NCI-H1105 (cell line): ENCODE results near the gene GPR62.
"Not testable (repeated sequence)": the region's sequence is repeated elsewhere in the genome, so short reads cannot be mapped to it uniquely, and the experiment has no call there.

Experiments
- DNase-seq: peaks from one replicate; lab custom pipeline; 2025; lab: John Stamatoyannopoulos, UW

GPR62 gene

DNA sequence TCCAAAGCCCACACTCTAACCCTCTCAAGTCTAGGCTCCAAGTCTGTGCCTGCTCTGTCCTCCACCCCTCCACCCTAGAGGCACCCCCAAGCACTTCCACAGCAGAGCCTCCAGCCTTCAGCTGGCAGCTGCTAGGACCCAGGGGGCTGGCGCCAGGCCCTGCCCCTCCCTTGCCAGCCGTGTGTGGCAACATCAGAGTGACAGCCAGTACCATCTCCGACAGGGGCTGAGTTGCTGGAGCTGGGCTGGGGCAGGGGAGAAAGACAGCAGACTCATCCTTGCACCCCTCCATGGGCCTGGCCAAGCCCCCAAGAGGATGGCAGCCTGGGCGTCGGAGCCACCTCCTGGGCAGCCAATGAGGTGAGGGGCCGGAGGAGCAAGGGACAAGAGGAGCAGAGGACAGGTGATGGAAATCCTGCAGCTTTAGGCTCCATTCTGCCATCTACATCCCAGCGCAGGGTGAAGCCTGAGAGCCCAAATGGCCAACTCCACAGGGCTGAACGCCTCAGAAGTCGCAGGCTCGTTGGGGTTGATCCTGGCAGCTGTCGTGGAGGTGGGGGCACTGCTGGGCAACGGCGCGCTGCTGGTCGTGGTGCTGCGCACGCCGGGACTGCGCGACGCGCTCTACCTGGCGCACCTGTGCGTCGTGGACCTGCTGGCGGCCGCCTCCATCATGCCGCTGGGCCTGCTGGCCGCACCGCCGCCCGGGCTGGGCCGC is at the start of gene GPR62:
TSS of gene GPR62 (plus strand) at position 207 of the 718 bp plus-strand sequence. CDS start at position 479, 272 bp downstream.
- DNase-seq, result no peak

GRCh38 chr3:51908026-51908425 is 47.2 kb upstream of the GPR62 start:
- no peak for DNase-seq

GRCh38 chr3:51916418-51916817 is 38.8 kb upstream of the GPR62 start:
- no peak for DNase-seq

- DNase-seq, result no peak
These were observed 34.1 kb upstream of the GPR62 start for GRCh38 chr3:51921081-51921578.

- DNase-seq, result no peak
These were observed 27.9 kb upstream of the GPR62 start for GRCh38 chr3:51927061-51927977.

DNA sequence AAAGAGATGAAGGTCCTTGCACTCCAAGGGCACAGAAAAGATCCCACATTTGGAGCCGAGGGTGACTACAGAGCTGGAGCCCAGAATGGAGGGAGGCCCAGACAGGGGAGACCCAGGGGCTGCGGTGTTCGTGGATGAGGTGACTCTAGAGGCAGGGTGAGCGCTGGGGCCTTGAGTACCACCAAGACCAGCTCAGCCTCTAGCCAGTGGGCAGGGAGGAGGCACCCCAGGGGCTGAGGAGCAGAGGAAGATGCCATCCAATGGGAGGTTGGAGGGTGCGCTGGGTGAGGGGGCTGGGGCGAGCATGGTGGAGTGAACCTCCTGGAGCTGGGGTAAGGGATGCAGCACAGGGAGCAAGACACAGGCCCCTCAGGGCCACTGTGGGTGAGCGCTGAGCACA is 26.7 kb upstream of the GPR62 start:
- DNase-seq, result no peak

GRCh38 chr3:51928981-51929380 is 26.2 kb upstream of the GPR62 start:
- DNase-seq, result not testable (repeated sequence)

- no peak for DNase-seq
These were observed 25.7 kb upstream of the GPR62 start for GRCh38 chr3:51929420-51930003.

GRCh38 chr3:51930439-51930838 is 24.7 kb upstream of the GPR62 start:
- no peak for DNase-seq

DNA sequence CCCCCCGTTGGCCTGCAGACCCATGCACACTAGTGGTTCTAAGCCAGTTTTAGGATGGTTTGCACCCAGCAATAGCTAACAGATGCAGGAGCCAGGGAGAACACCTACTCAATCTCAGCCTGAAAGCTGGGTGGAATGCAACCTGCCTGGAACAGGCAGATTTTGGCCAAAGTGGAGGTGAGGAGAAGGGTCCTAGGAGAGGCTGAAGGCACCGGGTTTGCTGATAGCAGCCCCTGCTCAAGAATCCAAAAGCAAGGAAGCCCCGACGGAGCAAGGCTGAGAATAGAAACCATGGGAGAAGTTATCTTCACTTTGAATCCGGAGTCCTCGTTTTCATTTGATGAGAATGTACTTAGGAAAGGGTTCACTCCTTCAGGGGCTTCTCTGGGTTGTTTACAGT is 23.4 kb upstream of the GPR62 start:
- no peak for DNase-seq

GRCh38 chr3:51932471-51933370 is 22.5 kb upstream of the GPR62 start:
- no peak for DNase-seq

- no peak for DNase-seq
These were observed 21.6 kb upstream of the GPR62 start for GRCh38 chr3:51933471-51934138.

DNA sequence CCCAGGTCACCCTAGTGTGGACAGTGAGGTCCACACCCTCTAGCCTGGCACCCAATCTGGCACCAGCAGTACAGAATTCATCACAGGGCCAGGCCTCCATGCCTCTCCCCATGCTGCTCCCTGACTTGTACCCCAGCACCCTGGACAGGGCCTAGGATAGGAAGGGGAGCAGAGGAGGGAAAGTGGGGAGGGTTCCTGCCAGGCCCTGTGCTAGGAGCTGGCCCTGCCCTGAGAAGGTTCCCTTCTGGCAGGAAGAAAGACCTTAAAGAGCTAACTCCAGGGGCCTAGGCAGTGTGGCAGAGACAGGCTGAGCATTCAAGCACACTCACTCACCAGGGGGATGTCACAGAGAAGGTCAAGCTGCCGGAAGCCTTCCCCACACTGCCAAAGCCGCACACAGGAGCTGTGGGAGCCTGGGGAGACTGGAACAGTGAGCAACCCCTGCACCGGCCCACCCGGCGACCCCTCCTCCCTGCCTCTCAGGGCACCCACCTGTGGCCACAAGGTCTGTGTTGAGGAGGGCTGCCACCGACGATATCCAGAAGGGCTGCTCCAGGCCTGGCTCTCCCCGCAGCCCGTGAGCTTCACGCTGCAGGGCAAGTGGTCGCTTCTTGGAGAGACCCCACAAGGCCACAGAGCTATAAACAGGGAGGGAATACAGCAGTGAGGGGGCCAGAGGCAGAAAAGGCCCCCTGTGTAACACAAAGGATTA is 20.9 kb upstream of the GPR62 start:
- DNase-seq, result no peak

- no peak for DNase-seq
These were observed 19.9 kb upstream of the GPR62 start for GRCh38 chr3:51934991-51935885.

DNA sequence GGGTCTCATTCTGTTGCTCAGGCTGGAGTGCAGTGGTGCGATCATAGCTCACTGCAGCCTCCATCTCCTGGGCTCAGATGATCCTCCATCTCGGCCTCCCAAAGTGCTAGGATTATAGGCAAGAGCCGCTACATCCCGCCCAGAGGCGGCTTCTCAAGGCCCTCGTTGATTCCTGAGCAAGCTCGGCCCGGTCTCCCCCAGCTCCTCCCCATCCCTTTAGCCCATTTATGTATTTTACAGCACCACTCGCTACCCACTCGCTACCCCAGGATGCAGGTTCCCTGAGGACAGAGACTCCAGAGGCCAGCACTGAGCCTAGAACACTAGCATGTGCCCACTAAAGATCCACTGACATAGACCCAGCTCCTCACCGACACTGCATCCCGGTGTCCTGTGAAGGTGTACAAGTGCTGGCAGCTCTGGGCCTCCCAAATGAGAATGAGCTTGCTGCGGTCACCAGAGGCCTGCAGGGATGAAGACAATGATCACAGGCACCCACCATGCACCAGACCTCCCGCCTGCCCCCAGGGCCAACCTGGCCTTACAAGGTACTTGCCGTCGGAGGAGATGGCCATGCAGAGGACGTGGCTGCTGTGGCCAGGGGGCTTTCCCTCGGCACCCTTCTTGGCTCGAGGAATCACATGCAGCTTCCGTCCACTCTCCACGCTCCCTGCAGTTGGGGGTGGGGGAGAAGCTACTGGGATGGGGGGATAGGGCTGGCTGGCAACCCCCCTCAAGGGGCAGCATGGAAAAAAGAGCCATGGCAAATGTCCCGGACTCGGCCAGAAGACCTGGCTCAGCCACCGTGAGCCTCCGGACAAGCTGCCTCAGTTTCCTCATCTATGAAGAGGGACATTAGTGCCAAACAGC is 19.1 kb upstream of the GPR62 start:
- no peak for DNase-seq

GRCh38 chr3:51937014-51937413 is 18.2 kb upstream of the GPR62 start:
- DNase-seq, result no peak

DNA sequence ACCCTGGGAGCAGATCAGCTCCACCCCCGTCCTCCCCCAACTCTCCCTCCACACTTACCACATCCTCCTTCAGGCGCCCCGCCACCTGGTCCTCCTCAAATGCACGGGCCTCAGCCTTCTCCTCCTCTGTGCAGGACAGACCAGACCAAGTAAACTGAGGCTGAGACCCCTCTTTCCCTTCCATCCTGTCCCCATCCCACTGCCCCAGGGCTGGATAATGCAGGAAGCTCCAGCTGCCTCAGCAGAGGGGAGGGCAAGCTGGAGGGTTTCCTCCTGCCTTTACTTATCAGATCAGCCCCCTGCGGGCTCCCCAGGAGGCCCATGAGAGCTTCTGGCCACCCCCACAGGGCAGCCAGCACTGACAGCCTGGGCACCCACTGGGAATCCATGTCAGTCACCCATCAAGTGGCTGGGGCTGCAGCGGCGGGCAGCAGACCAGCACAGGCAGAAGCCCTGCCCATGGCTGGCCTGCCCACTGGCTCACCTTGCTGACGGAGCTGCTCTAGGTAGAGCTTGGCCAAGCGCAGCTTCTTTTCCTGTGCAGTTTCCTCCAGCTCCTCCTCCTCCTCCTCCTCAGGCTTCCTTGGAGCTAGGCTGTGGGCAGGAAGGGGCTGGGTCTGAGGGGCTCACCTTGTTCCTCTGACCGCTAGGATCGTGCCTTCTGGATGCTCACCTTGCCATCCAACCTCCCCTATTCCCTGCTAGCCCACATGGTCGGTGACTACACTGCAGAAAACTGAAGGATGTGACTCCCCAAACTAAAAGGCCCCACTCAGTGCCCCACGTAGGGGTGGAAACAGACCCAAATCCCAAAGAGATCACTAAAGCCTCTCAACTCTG is 17.4 kb upstream of the GPR62 start:
- no peak for DNase-seq
